OCI-LY3 (cell line): ENCODE measurements around the gene TPPP2.

ENCODE experiments used
- H2AFZ ChIP-seq: fragments of 200-600, 300-600 bp; shearing (Covaris generic); 2 replicates; pipeline ENCODE4 v1.6.0; 2014; ENCODE audit warnings: antibody characterized with exemption, low read depth, low read length
- H3K27ac ChIP-seq: fragments of 200-600, 300-600 bp; sonication (generic); 2 replicates; pipeline ENCODE4 v1.5.1; 2014; ENCODE audit warnings: mild to moderate bottlenecking, low read length, moderate library complexity, mixed read lengths
- H3K27me3 ChIP-seq: fragments of 200-600, 300-600 bp; sonication (generic); 2 replicates; pipeline ENCODE4 v1.6.1; 2014; ENCODE audit warnings: low read depth, low read length, mixed read lengths
- H3K36me3 ChIP-seq: fragments of 200-600, 300-600 bp; sonication (generic); replicated peaks from 2 replicates; pipeline ENCODE3; 2014; ENCODE audit warnings: low read depth, low read length, mixed read lengths
- H3K4me1 ChIP-seq: fragments of 300-600, 200-600 bp; sonication (generic); 2 replicates; pipeline ENCODE4 v1.6.1; 2014; ENCODE audit warnings: low read length, mixed read lengths
- H3K4me2 ChIP-seq: fragments of 200-600, 300-600 bp; sonication (generic); 2 replicates; pipeline ENCODE4 v1.6.1; 2014; ENCODE audit warnings: low read length, mixed read lengths
- H3K4me3 ChIP-seq: fragments of 300-600, 200-600 bp; sonication (generic); 2 replicates; pipeline ENCODE4 v1.5.1; 2014; ENCODE audit warnings: antibody characterized with exemption, mild to moderate bottlenecking, low read length, moderate library complexity
- H3K79me2 ChIP-seq: fragments of 300-600, 200-600 bp; shearing (Covaris generic); 2 replicates; pipeline ENCODE4 v1.6.1; 2014; ENCODE audit warnings: mild to moderate bottlenecking, low read length, mixed read lengths
- H3K9ac ChIP-seq: fragments of 300-600, 200-600 bp; shearing (Covaris generic); 2 replicates; pipeline ENCODE4 v1.6.0; 2014; ENCODE audit warnings: mild to moderate bottlenecking, low read length, moderate library complexity
- H3K9me3 ChIP-seq: fragments of 200-600, 300-600 bp; shearing (Covaris generic); 2 replicates; pipeline ENCODE4 v1.6.1; 2014; ENCODE audit warnings: low read length, mixed read lengths; ENCODE audit not compliant: insufficient read depth
- H4K20me1 ChIP-seq: fragments of 200-600, 300-600 bp; sonication (generic); 2 replicates; pipeline ENCODE4 v1.6.1; 2016; ENCODE audit warnings: low read length, mixed read lengths; ENCODE audit not compliant: insufficient read depth
- EZH2phosphoT487 ChIP-seq: fragments of 200-600 bp; shearing (Covaris generic); IDR thresholded peaks from 2 replicates; pipeline ENCODE4 v1.6.1; 2018; ENCODE audit warnings: antibody characterized with exemption, mixed run types, low read depth
- TF ChIP-seq, protein P1 (sequence below): fragments of 200-600, 300-600 bp; sonication (generic); IDR thresholded peaks from 2 replicates; pipeline ENCODE4 v1.5.1; 2014; ENCODE audit warnings: antibody characterized with exemption, low read length, low read depth

Gene TPPP2

GRCh38 chr14:21026274-21026987 is 3.6 kb upstream of the TPPP2 start:
- H4K20me1 ChIP-seq = no peaks in the 10 kb centered on the region
- H3K9me3 ChIP-seq = no peaks in the 10 kb centered on the region
- H3K4me2 ChIP-seq = no peak overlapping the region
- H2AFZ ChIP-seq = no peak overlapping the region
- no peak overlapping the region for H3K4me3 ChIP-seq
- no peaks in the 10 kb centered on the region for H3K36me3 ChIP-seq
- H3K4me1 ChIP-seq = no peaks in the 10 kb centered on the region
- H3K27me3 ChIP-seq = peaks cover 18% of the 10 kb centered on the region
- H3K9ac ChIP-seq = no peak overlapping the region
- TF ChIP-seq EZH2phosphoT487 = no peak
- TF ChIP-seq, protein P1, sequence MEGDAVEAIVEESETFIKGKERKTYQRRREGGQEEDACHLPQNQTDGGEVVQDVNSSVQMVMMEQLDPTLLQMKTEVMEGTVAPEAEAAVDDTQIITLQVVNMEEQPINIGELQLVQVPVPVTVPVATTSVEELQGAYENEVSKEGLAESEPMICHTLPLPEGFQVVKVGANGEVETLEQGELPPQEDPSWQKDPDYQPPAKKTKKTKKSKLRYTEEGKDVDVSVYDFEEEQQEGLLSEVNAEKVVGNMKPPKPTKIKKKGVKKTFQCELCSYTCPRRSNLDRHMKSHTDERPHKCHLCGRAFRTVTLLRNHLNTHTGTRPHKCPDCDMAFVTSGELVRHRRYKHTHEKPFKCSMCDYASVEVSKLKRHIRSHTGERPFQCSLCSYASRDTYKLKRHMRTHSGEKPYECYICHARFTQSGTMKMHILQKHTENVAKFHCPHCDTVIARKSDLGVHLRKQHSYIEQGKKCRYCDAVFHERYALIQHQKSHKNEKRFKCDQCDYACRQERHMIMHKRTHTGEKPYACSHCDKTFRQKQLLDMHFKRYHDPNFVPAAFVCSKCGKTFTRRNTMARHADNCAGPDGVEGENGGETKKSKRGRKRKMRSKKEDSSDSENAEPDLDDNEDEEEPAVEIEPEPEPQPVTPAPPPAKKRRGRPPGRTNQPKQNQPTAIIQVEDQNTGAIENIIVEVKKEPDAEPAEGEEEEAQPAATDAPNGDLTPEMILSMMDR = no peak
- H3K27ac ChIP-seq = no peak overlapping the region
- no peaks in the 10 kb centered on the region for H3K79me2 ChIP-seq

DNA sequence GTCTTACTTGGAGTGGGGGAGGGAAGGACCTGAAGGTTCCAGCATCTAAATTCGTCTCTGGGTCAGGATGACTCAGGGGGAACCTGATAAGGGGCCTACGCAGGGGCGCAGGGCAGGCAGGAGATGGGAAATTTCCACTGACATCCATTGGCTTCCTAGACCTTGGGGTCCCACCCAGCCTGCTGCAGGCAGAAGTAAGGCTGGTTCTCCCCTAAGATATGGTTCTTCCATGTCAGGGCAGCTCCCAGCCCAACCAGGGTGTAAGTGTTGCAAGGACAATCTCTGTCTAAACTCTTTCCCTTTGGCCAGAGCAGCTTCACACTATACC is 3.1 kb upstream of the TPPP2 start:
- TF ChIP-seq EZH2phosphoT487 = no peak
- TF ChIP-seq, protein P1 = no peak
- Histone ChIP-seq H3K9ac (no peak overlapping the region), H3K79me2 (no peaks in the 10 kb centered on the region), H2AFZ (no peak overlapping the region), H3K4me3 (no peak overlapping the region), H4K20me1 (no peaks in the 10 kb centered on the region), H3K27me3 (peaks cover 13% of the 10 kb centered on the region), H3K4me1 (no peaks in the 10 kb centered on the region), H3K4me2 (no peak overlapping the region), H3K9me3 (no peaks in the 10 kb centered on the region), H3K27ac (no peak overlapping the region), H3K36me3 (no peaks in the 10 kb centered on the region)

GRCh38 chr14:21030531-21030930 is 514 bp downstream of the TPPP2 start:
- Histone ChIP-seq H4K20me1 (no peaks in the 10 kb centered on the region), H3K27ac (no peak overlapping the region), H3K9me3 (no peaks in the 10 kb centered on the region), H3K36me3 (no peaks in the 10 kb centered on the region), H3K4me1 (no peaks in the 10 kb centered on the region), H2AFZ (no peak overlapping the region), H3K79me2 (no peaks in the 10 kb centered on the region), H3K4me2 (no peak overlapping the region), H3K9ac (no peak overlapping the region), H3K27me3 (no peaks in the 10 kb centered on the region), H3K4me3 (no peak overlapping the region)
- TF ChIP-seq, protein P1 = no peak
- no peak for TF ChIP-seq EZH2phosphoT487

GRCh38 chr14:21032326-21033132 is 2.5 kb downstream of the TPPP2 start:
- H3K79me2 ChIP-seq = no peaks in the 10 kb centered on the region
- TF ChIP-seq, protein P1 = no peak
- no peak for TF ChIP-seq EZH2phosphoT487
- no peaks in the 10 kb centered on the region; the same call in 1 of the 2 replicates for H3K27me3 ChIP-seq
- no peak overlapping the region for H3K4me2 ChIP-seq
- H3K9me3 ChIP-seq = no peaks in the 10 kb centered on the region
- H4K20me1 ChIP-seq = no peaks in the 10 kb centered on the region
- no peak overlapping the region for H3K9ac ChIP-seq
- no peak overlapping the region for H3K4me3 ChIP-seq
- H2AFZ ChIP-seq = no peak overlapping the region
- H3K36me3 ChIP-seq = no peaks in the 10 kb centered on the region
- no peaks in the 10 kb centered on the region for H3K4me1 ChIP-seq
- no peak overlapping the region for H3K27ac ChIP-seq
